WTC11 (cell line): ENCODE measurements around the gene ETF1. TPM values are rescaled to one million over a fixed set of nuclear protein-coding genes. Genes with fewer than 3 reads are reported as not detected.

Source experiments
- ATAC-seq: fragments of 200-7000 bp; cut with Tn5 transposase; 2 replicates; pipeline ENCODE4 v1.10.0; 2021; ENCODE audit warnings: mild to moderate bottlenecking, moderate library complexity
- CTCF ChIA-PET: fragments of 300-600 bp; sonication (Branson Sonifier 250); formaldehyde crosslinking; loops from one replicate; lab custom pipeline; 2021; ENCODE audit warnings: antibody characterized with exemption; lab: Charles Lee
- POLR2A ChIA-PET: fragments of 350-600 bp; sonication (Branson Sonifier 250); formaldehyde crosslinking; loops from one replicate; lab custom pipeline; 2021; ENCODE audit warnings: antibody characterized with exemption; lab: Charles Lee
- DNase-seq: peaks from one replicate; pipeline ENCODE4 v3.0.0; 2021; ENCODE audit warnings: low spot score
- H3K27ac Mint-ChIP-seq: 2 replicates; pipeline ENCODE4 v1.8.0; 2021; ENCODE audit warnings: mixed read lengths
- H3K27me3 Mint-ChIP-seq: 2 replicates; pipeline ENCODE4 v1.8.0; 2021; ENCODE audit warnings: low read depth, mild to moderate bottlenecking, moderate library complexity, mixed read lengths
- H3K36me3 Mint-ChIP-seq: 2 replicates; pipeline ENCODE4 v1.8.0; 2021; ENCODE audit warnings: mixed read lengths
- H3K4me1 Mint-ChIP-seq: 2 replicates; pipeline ENCODE4 v1.8.0; 2022; ENCODE audit warnings: mixed read lengths
- H3K4me3 Mint-ChIP-seq: 2 replicates; pipeline ENCODE4 v1.8.0; 2021; ENCODE audit warnings: mild to moderate bottlenecking, moderate library complexity, mixed read lengths
- H3K9me3 Mint-ChIP-seq: 2 replicates; pipeline ENCODE4 v1.8.0; 2021; ENCODE audit warnings: mixed read lengths
- CDX4 ChIP-seq: fragments of 250-450 bp; sonication (Bioruptor Pico); IDR thresholded peaks from 2 replicates; pipeline ENCODE4 v1.9.0; 2021; ENCODE audit warnings: moderate library complexity, mild to moderate bottlenecking, inconsistent platforms, borderline replicate concordance
- CREB1 ChIP-seq: sonication (generic); formaldehyde crosslinking; IDR thresholded peaks from 2 replicates; pipeline ENCODE4 v1.8.0; 2023; ENCODE audit warnings: mild to moderate bottlenecking, missing genetic modification reagents
- CREM ChIP-seq: sonication (generic); formaldehyde crosslinking; IDR thresholded peaks from 2 replicates; pipeline ENCODE4 v1.8.1; 2022; ENCODE audit warnings: mild to moderate bottlenecking, missing genetic modification reagents, moderate library complexity
- E2F1 ChIP-seq: sonication (generic); formaldehyde crosslinking; IDR thresholded peaks from 2 replicates; pipeline ENCODE4 v1.8.0; 2022; ENCODE audit warnings: mild to moderate bottlenecking, missing genetic modification reagents
- ELF4 ChIP-seq: sonication (generic); formaldehyde crosslinking; IDR thresholded peaks from 2 replicates; pipeline ENCODE4 v1.8.1; 2022; ENCODE audit warnings: low read depth, mild to moderate bottlenecking, moderate library complexity, missing genetic modification reagents
- FOXK1 ChIP-seq: sonication (generic); formaldehyde crosslinking; IDR thresholded peaks from 2 replicates; pipeline ENCODE4 v1.8.0; 2022; ENCODE audit warnings: mild to moderate bottlenecking, moderate library complexity, missing genetic modification reagents
- FOXP4 ChIP-seq: sonication (generic); formaldehyde crosslinking; IDR thresholded peaks from 2 replicates; pipeline ENCODE4 v1.8.0; 2022; ENCODE audit warnings: mild to moderate bottlenecking, missing genetic modification reagents
- GABPB1 ChIP-seq: sonication (generic); formaldehyde crosslinking; IDR thresholded peaks from 2 replicates; pipeline ENCODE4 v1.8.1; 2023; ENCODE audit warnings: mild to moderate bottlenecking, missing genetic modification reagents
- IRF1 ChIP-seq: sonication (generic); formaldehyde crosslinking; IDR thresholded peaks from 2 replicates; pipeline ENCODE4 v1.8.0; 2023; ENCODE audit warnings: missing genetic modification reagents
- JAZF1 ChIP-seq: fragments of 250-450 bp; sonication (Bioruptor Pico); IDR thresholded peaks from 2 replicates; pipeline ENCODE4 v1.9.0; 2021; ENCODE audit warnings: moderate library complexity, mild to moderate bottlenecking, inconsistent platforms
- MLX ChIP-seq: sonication (generic); formaldehyde crosslinking; IDR thresholded peaks from 2 replicates; pipeline ENCODE4 v1.8.1; 2023; ENCODE audit warnings: mild to moderate bottlenecking, missing genetic modification reagents, moderate library complexity
- OVOL2 ChIP-seq: fragments of 250-450 bp; sonication (Bioruptor Pico); IDR thresholded peaks from 2 replicates; pipeline ENCODE4 v1.9.0; 2021; ENCODE audit warnings: mild to moderate bottlenecking, borderline replicate concordance
- PRRX2 ChIP-seq: fragments of 250-450 bp; sonication (Bioruptor Pico); IDR thresholded peaks from 2 replicates; pipeline ENCODE4 v1.8.0; 2021; ENCODE audit warnings: mild to moderate bottlenecking
- SOX15 ChIP-seq: fragments of 250-450 bp; sonication (Bioruptor Pico); IDR thresholded peaks from 2 replicates; pipeline ENCODE4 v1.9.0; 2021; ENCODE audit warnings: mild to moderate bottlenecking
- SP1 ChIP-seq: sonication (generic); formaldehyde crosslinking; conservative IDR thresholded peaks from 2 replicates; pipeline ENCODE4 v1.8.1; 2022; ENCODE audit warnings: missing genetic modification reagents
- TCF7 ChIP-seq: sonication (generic); formaldehyde crosslinking; IDR thresholded peaks from 2 replicates; pipeline ENCODE4 v1.8.0; 2022; ENCODE audit warnings: mild to moderate bottlenecking, low read depth, missing genetic modification reagents, moderate library complexity
- TEAD4 ChIP-seq: sonication (generic); formaldehyde crosslinking; IDR thresholded peaks from 2 replicates; pipeline ENCODE4 v1.8.0; 2022; ENCODE audit warnings: mild to moderate bottlenecking, missing genetic modification reagents
- TP53 ChIP-seq: sonication (generic); formaldehyde crosslinking; IDR thresholded peaks from 2 replicates; pipeline ENCODE4 v1.8.1; 2023; ENCODE audit warnings: mild to moderate bottlenecking, missing genetic modification reagents
- USF2 ChIP-seq: sonication (generic); formaldehyde crosslinking; IDR thresholded peaks from 2 replicates; pipeline ENCODE4 v1.8.1; 2023; ENCODE audit warnings: mild to moderate bottlenecking, missing genetic modification reagents, moderate library complexity
- ZNF138 ChIP-seq: sonication (generic); formaldehyde crosslinking; conservative IDR thresholded peaks from 2 replicates; pipeline ENCODE4 v1.8.1; 2022; ENCODE audit warnings: mild to moderate bottlenecking, moderate library complexity, missing genetic modification reagents
- ZNF281 ChIP-seq: sonication (generic); formaldehyde crosslinking; IDR thresholded peaks from 2 replicates; pipeline ENCODE4 v1.8.0; 2023; ENCODE audit warnings: mild to moderate bottlenecking, missing genetic modification reagents
- ZNF317 ChIP-seq: sonication (generic); formaldehyde crosslinking; IDR thresholded peaks from 2 replicates; pipeline ENCODE4 v1.8.1; 2023; ENCODE audit warnings: low read depth, mild to moderate bottlenecking, moderate library complexity, missing genetic modification reagents, borderline replicate concordance
- ZNF396 ChIP-seq: fragments of 250-450 bp; sonication (Bioruptor Pico); IDR thresholded peaks from 2 replicates; pipeline ENCODE4 v1.8.0; 2021; ENCODE audit warnings: mild to moderate bottlenecking, moderate library complexity, borderline replicate concordance
- ZNF423 ChIP-seq: fragments of 250-450 bp; sonication (Bioruptor Pico); IDR thresholded peaks from 2 replicates; pipeline ENCODE4 v2.1.2; 2022; ENCODE audit warnings: mild to moderate bottlenecking, moderate library complexity
- ZNF671 ChIP-seq: fragments of 250-450 bp; sonication (Bioruptor Pico); IDR thresholded peaks from 2 replicates; pipeline ENCODE4 v1.8.0; 2021; ENCODE audit warnings: mild to moderate bottlenecking
- total RNA-seq: library from RNA; stranded (reverse); gene quantifications from 3 replicates; pipeline ENCODE4 v1.2.3, GENCODE V29; 2021

The ETF1 gene
- total RNA-seq, 1 experiment from 2014 or later: 137 TPM

- CTCF ChIA-PET: interaction anchor here (0.9 to 3.8 kb wide), 6 partner anchors 9 to 175 kb away, joined by 3 to 23 read pairs (median 6); partner anchors contain the start of genes EGR1, ETF1 and KDM3B
- Mint-ChIP-seq H3K9me3 (no peaks in the 10 kb centered on the region), H3K4me1 (peaks cover 29% of the 10 kb centered on the region), H3K27ac (peak overlapping the region; percentile 96), H3K36me3 (peaks cover 2% of the 10 kb centered on the region), H3K27me3 (no peaks in the 10 kb centered on the region), H3K4me3 (no peak overlapping the region)
- DNase-seq (no peak), ATAC-seq (no peak)
- TF ChIP-seq OVOL2 (no peak), FOXK1 (CRISPR knock-in tag) (no peak), TCF7 (CRISPR knock-in tag) (no peak), ZNF396 (CRISPR knock-in tag) (no peak), CDX4 (CRISPR knock-in tag) (no peak), CREM (CRISPR knock-in tag) (no peak), PRRX2 (CRISPR knock-in tag) (no peak), FOXP4 (no peak), ELF4 (CRISPR knock-in tag) (no peak), ZNF138 (CRISPR knock-in tag) (no peak), SOX15 (no peak), E2F1 (CRISPR knock-in tag) (no peak)
- POLR2A ChIA-PET: no interaction called here
Measured at GRCh38 chr5:138527170-138527569, 15.9 kb downstream of the ETF1 start.

- no peak for ATAC-seq
- H3K27ac Mint-ChIP-seq: peak overlapping the region; percentile 52
- POLR2A ChIA-PET: interaction anchor here (0.6 to 0.7 kb wide), 2 partner anchors 25 to 152 kb away, joined by 3 read pairs; no protein-coding TSS in a partner anchor
Measured at GRCh38 chr5:138523406-138523805, 19.6 kb downstream of the ETF1 start.

More at GRCh38 chr5:138523406-138523805, 19.6 kb downstream of the ETF1 start:
- no peak overlapping the region for H3K4me3 Mint-ChIP-seq
- peaks cover 7% of the 10 kb centered on the region for H3K36me3 Mint-ChIP-seq
- no peaks in the 10 kb centered on the region for H3K27me3 Mint-ChIP-seq
- TF ChIP-seq GABPB1 (CRISPR knock-in tag) (no peak), JAZF1 (CRISPR knock-in tag) (no peak), ZNF423 (no peak), ZNF671 (CRISPR knock-in tag) (no peak), ZNF317 (CRISPR knock-in tag) (no peak), FOXK1 (CRISPR knock-in tag) (no peak), SOX15 (no peak), CREB1 (no peak), SP1 (CRISPR knock-in tag) (no peak), TP53 (CRISPR knock-in tag) (no peak), USF2 (CRISPR knock-in tag) (no peak), MLX (CRISPR knock-in tag) (no peak), TEAD4 (no peak), IRF1 (no peak), ZNF281 (CRISPR knock-in tag) (no peak)
- DNase-seq: no peak
- H3K4me1 Mint-ChIP-seq: peaks cover 9% of the 10 kb centered on the region
- CTCF ChIA-PET: no interaction called here
- no peaks in the 10 kb centered on the region for H3K9me3 Mint-ChIP-seq
